ENCODE data around the gene ZMAT5. TPM values are rescaled to one million over a fixed set of nuclear protein-coding genes. Genes with fewer than 3 reads are reported as not detected.
A peak's percentile ranks its signal among the peaks of the same experiment; 100 is the strongest.

The ZMAT5 gene
- total RNA-seq, 1 donor from 2014 or later, result 24.4 TPM

DNA sequence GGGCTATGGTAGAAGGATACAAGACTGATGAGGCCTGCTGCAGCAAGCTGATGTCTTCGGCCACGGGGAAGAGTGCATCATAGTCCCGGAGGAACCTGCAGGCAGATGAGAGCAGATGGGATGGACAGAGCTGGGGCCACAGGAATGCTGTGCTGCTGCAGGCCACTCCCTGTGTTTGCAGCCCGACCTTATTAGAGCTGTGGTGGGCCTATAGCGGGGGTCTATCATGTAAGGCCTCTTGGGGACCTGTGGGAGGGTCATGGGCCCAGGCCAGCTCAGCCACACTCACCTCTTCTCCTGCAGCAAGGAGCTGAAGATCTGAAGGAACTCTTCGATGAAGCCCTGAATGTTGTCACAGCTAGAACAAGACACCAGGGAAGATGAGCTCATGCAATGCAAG, 39.4 kb upstream of the ZMAT5 start:
- Mint-ChIP-seq H3K27me3 (ENCODE audit: low read depth, unreplicated experiment) (no peaks in the 10 kb centered on the region), H3K27ac (ENCODE audit: unreplicated experiment) (peak overlapping the region; percentile 23), H3K36me3 (ENCODE audit: low read depth, unreplicated experiment) (peaks cover 25% of the 10 kb centered on the region), H3K4me3 (ENCODE audit: unreplicated experiment) (no peak overlapping the region), H3K4me1 (ENCODE audit: low read depth, unreplicated experiment) (peaks cover 3% of the 10 kb centered on the region), H3K9me3 (ENCODE audit: unreplicated experiment) (no peaks in the 10 kb centered on the region)
- DNase-seq (ENCODE audit: low read depth), result no peak
- Histone ChIP-seq H3K4me3 (ENCODE audit: insufficient read depth, low read depth, low read length) (no peak overlapping the region), H3K36me3 (ENCODE audit: insufficient read depth, low read length) (peaks cover 33% of the 10 kb centered on the region), H3K27me3 (ENCODE audit: insufficient read depth, low read length) (no peaks in the 10 kb centered on the region), H3K4me2 (ENCODE audit: low read length) (no peak overlapping the region), H3K79me2 (ENCODE audit: insufficient read depth, low read length) (no peaks in the 10 kb centered on the region), H3K27ac (ENCODE audit: low read depth, low read length) (no peak overlapping the region), H3K4me1 (ENCODE audit: insufficient read depth, low read length) (no peaks in the 10 kb centered on the region), H3K9me3 (ENCODE audit: insufficient read depth, low read depth, low read length) (no peaks in the 10 kb centered on the region), H3K9ac (ENCODE audit: low read length) (no peak overlapping the region), H4K20me1 (ENCODE audit: insufficient read depth, low read length) (no peaks in the 10 kb centered on the region), H2AFZ (ENCODE audit: low read depth, low read length) (no peak overlapping the region)
- no peak for TF ChIP-seq EZH2 (IDR thresholded peaks at IDR 0.05; ENCODE audit: insufficient read depth, low read length)
- TF ChIP-seq, protein P1, sequence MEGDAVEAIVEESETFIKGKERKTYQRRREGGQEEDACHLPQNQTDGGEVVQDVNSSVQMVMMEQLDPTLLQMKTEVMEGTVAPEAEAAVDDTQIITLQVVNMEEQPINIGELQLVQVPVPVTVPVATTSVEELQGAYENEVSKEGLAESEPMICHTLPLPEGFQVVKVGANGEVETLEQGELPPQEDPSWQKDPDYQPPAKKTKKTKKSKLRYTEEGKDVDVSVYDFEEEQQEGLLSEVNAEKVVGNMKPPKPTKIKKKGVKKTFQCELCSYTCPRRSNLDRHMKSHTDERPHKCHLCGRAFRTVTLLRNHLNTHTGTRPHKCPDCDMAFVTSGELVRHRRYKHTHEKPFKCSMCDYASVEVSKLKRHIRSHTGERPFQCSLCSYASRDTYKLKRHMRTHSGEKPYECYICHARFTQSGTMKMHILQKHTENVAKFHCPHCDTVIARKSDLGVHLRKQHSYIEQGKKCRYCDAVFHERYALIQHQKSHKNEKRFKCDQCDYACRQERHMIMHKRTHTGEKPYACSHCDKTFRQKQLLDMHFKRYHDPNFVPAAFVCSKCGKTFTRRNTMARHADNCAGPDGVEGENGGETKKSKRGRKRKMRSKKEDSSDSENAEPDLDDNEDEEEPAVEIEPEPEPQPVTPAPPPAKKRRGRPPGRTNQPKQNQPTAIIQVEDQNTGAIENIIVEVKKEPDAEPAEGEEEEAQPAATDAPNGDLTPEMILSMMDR (IDR thresholded peaks at IDR 0.05; ENCODE audit: insufficient read depth, low read depth, low read length), result no peak
- FAIRE-seq, result no peak

DNA sequence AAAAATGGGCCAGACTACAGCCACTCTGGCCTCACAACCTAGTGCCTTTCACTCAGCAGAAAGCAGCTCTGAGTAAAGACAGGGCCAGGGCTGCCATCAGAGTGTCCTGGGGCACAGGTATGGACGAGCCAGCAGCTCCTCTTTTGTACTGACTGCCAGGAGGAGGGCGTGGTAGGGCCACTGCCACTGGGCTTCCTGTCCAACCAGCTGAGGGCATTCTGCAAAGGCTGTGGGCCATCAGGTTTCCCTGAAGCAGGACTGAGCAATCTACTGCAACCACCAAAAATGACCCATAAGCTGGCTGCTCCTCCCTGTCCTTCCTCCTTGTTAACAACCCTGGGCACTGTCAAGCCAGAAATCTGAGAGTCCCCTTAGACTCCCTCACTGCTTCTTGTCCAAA, 38.2 kb upstream of the ZMAT5 start:
- Mint-ChIP-seq H3K4me3 (ENCODE audit: unreplicated experiment) (no peak overlapping the region), H3K27me3 (ENCODE audit: low read depth, unreplicated experiment) (no peaks in the 10 kb centered on the region), H3K36me3 (ENCODE audit: low read depth, unreplicated experiment) (peaks cover 25% of the 10 kb centered on the region), H3K9me3 (ENCODE audit: unreplicated experiment) (no peaks in the 10 kb centered on the region), H3K27ac (ENCODE audit: unreplicated experiment) (no peak overlapping the region), H3K4me1 (ENCODE audit: low read depth, unreplicated experiment) (peaks cover 10% of the 10 kb centered on the region)
- no peak overlapping the region for H3K9ac ChIP-seq (ENCODE audit: low read length)
- H4K20me1 ChIP-seq (ENCODE audit: insufficient read depth, low read length), result no peaks in the 10 kb centered on the region
- FAIRE-seq (no peak), DNase-seq (ENCODE audit: low read depth) (no peak)
- no peak overlapping the region for H2AFZ ChIP-seq (ENCODE audit: low read depth, low read length)
- no peak for TF ChIP-seq EZH2 (IDR thresholded peaks at IDR 0.05; ENCODE audit: insufficient read depth, low read length)
- TF ChIP-seq, protein P1 (IDR thresholded peaks at IDR 0.05; ENCODE audit: insufficient read depth, low read depth, low read length), result no peak
- H3K79me2 ChIP-seq (ENCODE audit: insufficient read depth, low read length), result no peaks in the 10 kb centered on the region
- H3K36me3 ChIP-seq (ENCODE audit: insufficient read depth, low read length), result peaks cover 34% of the 10 kb centered on the region
- H3K4me1 ChIP-seq (ENCODE audit: insufficient read depth, low read length), result no peaks in the 10 kb centered on the region
- no peak overlapping the region for H3K4me2 ChIP-seq (ENCODE audit: low read length)
- H3K27ac ChIP-seq (ENCODE audit: low read depth, low read length), result no peak overlapping the region
- H3K27me3 ChIP-seq (ENCODE audit: insufficient read depth, low read length), result no peaks in the 10 kb centered on the region
- H3K4me3 ChIP-seq (ENCODE audit: insufficient read depth, low read depth, low read length), result no peak overlapping the region
- no peaks in the 10 kb centered on the region for H3K9me3 ChIP-seq (ENCODE audit: insufficient read depth, low read depth, low read length)

GRCh38 chr22:29803190-29803589, 36.4 kb upstream of the ZMAT5 start:
- H3K36me3 ChIP-seq (ENCODE audit: insufficient read depth, low read length), result peaks cover 30% of the 10 kb centered on the region

More at GRCh38 chr22:29803190-29803589, 36.4 kb upstream of the ZMAT5 start:
- Mint-ChIP-seq H3K9me3 (ENCODE audit: unreplicated experiment) (no peaks in the 10 kb centered on the region), H3K36me3 (ENCODE audit: low read depth, unreplicated experiment) (peaks cover 31% of the 10 kb centered on the region), H3K4me3 (ENCODE audit: unreplicated experiment) (no peak overlapping the region), H3K27me3 (ENCODE audit: low read depth, unreplicated experiment) (no peaks in the 10 kb centered on the region), H3K4me1 (ENCODE audit: low read depth, unreplicated experiment) (peaks cover 25% of the 10 kb centered on the region), H3K27ac (ENCODE audit: unreplicated experiment) (no peak overlapping the region)
- Histone ChIP-seq H3K4me1 (ENCODE audit: insufficient read depth, low read length) (peaks cover 15% of the 10 kb centered on the region), H3K79me2 (ENCODE audit: insufficient read depth, low read length) (no peaks in the 10 kb centered on the region), H3K4me2 (ENCODE audit: low read length) (no peak overlapping the region), H3K9me3 (ENCODE audit: insufficient read depth, low read depth, low read length) (no peaks in the 10 kb centered on the region), H3K27me3 (ENCODE audit: insufficient read depth, low read length) (no peaks in the 10 kb centered on the region), H3K4me3 (ENCODE audit: insufficient read depth, low read depth, low read length) (no peak overlapping the region), H3K9ac (ENCODE audit: low read length) (no peak overlapping the region), H2AFZ (ENCODE audit: low read depth, low read length) (no peak overlapping the region), H3K27ac (ENCODE audit: low read depth, low read length) (no peak overlapping the region), H4K20me1 (ENCODE audit: insufficient read depth, low read length) (no peaks in the 10 kb centered on the region)
- DNase-seq (ENCODE audit: low read depth), result no peak
- FAIRE-seq, result no peak
- TF ChIP-seq, protein P1 (IDR thresholded peaks at IDR 0.05; ENCODE audit: insufficient read depth, low read depth, low read length), result no peak
- no peak for TF ChIP-seq EZH2 (IDR thresholded peaks at IDR 0.05; ENCODE audit: insufficient read depth, low read length)

All from astrocyte (in vitro differentiated cells and primary cell).